Measurements from ENCODE around the gene MEIKIN.
"Not testable (repeated sequence)": the region's sequence is repeated elsewhere in the genome, so short reads cannot be mapped to it uniquely, and the experiment has no call there.

Gene MEIKIN

GRCh38 chr5:131796793-131797693 is 148.4 kb downstream of the MEIKIN start, which contains the start of gene FNIP1:
Gene FNIP1 (minus strand): TSS chr5:131797017. CDS start chr5:131796921, 96 bp downstream.
- DNase-seq, result peak; percentile 97

GRCh38 chr5:131795879-131796792 is 149.3 kb downstream of the MEIKIN start:
- DNase-seq, result no peak

DNA sequence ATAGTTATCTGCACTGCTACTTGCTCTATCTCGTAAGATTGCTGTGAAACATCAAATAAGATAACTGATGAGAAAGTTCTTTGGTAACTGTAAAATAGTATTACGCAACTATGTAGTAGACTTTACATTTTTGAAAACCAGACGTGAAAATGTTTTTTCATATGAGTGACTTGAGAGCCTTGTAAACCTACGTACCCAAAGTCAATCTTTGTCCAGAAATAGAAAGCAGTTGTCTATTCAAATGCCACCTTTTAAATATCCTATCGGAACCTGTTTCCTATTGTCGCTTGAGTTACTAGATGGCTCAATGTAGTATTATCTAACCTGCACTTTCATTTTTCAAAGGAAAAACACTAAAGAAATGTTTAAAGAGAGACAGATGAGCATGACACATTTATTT is 150.2 kb downstream of the MEIKIN start:
- DNase-seq, result no peak

DNA sequence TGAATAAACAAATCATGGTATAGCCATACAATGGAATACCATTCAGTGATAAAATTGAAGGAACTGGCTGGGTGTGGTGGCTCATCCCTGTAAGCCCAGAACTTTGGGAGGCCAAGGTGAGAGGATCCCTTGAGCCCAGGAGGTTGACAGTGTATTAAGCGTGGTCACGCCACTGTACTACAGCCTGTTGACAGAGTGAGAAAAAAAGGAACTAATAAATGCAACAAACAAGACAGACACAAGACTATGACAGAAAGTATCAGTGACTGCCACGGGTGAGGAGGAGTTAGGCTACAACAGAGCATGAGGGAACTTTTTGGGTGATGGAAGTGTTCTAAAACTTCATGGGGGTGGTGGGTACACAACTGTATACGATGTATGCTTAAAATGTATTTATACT is 150.9 kb downstream of the MEIKIN start:
- DNase-seq, result no peak

DNA sequence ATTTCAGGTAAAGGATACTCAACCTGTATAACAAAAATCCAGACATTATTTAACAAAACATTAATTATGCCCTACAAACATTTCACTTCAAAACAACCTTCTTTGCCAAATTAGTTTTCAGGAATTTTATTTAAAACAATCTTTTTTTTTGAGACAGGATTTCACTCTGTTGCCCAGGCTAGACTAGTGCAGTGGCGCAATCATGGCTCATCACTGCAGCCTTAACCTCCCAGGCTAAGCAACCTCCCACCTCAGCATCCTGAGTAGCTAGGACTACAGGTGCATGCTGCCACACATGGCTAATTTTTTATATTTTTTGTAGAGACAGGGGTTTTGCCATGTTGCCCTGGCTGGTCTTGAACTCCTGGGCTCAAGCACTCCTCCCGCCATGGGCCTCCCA is 152.6 kb downstream of the MEIKIN start:
- DNase-seq, result no peak

- no peak for DNase-seq
Observed at GRCh38 chr5:131791866-131792265, 153.6 kb downstream of the MEIKIN start.

GRCh38 chr5:131790550-131790949 is 154.9 kb downstream of the MEIKIN start:
- no peak for DNase-seq

DNA sequence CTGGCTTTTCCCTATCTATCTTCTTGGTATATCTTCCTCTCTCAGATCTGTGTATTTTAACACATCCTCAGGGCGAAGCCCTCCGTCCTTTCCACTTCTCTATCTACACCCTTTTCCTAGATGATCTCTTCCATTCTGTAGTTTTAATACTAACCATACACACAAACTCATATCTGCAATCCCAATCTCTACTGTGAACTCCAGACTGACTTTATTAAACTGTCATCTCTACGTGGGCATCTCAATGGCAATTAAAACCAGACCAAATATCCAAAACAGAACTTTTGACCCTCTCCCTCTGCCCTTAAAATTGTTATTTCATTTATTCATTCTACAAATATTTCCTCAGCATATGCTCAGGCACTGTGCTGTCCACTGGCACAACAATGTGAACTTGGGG is 155.7 kb downstream of the MEIKIN start:
- no peak for DNase-seq

DNA sequence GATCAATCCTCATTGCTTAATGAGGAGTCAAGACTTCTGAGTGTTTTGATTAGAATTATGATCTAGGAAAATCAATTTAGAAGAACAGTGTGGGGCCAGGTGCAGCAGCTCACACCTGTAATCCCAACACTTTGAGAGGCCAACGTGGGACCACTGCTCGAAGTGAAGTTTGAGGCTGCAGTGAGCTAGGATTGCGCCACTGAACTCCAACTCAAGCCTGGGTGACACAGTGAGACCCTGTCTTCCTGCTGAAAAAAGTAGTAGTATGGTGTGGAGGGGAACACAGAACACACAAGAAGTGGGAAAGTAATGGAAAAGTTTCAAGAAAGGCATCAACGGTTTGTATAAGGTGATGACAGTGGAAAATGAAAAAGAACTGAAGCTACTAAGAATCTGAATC is 157.7 kb downstream of the MEIKIN start:
- no peak for DNase-seq

DNA sequence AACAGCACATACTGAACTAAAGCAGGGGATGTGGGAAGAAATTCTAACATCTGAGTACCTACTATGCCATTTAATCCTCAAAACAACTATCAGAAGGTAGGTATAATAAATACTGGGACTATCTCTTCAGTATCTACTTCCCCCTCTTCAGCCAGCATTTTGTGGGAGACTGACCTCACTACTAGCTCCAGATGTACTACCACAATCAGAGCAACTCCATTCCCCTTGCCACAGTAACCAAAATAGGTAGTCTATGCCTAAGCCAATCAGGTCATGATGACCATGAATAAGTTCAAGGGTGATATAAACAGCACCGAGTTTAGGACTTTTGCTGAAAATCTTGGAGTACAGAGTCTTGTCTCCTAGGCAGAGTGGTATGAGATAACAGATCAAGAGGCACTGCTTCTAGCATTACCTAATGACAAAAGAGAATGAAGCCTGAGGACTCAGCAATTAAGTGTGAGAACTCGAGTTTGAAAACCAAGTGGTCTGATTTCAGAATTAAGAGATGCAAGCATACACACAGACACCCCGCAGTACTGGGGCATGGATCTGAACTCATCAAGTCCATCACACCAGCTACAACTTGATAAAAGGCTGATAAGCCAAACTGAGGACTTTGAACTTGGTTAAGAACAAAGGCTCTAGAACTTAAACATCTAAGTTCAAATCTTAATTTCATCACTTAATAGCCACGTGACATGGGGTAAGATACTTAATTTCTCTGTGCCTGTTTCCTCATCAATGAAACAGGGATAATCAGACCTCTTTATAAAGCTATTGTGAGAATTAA is 158.4 kb downstream of the MEIKIN start:
- no peak for DNase-seq

DNA sequence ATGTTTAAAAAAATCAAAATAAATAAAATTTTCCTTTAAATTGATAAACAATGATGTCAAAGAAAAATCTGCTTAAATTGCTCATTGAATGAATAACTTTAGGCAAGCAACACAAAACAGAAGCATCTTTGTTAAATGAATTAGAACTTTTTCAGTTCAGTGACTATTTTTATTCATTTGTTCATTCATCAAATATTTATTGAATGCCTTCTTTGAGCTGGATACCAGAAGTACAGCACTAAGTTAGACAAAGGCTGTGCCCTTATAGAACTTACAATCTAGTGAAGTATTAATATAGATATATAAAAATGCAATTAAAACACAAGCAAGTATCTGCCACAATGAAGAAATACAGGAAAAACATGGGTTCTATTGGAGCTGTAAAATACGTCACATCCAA is 159.4 kb downstream of the MEIKIN start:
- DNase-seq, result no peak

DNA sequence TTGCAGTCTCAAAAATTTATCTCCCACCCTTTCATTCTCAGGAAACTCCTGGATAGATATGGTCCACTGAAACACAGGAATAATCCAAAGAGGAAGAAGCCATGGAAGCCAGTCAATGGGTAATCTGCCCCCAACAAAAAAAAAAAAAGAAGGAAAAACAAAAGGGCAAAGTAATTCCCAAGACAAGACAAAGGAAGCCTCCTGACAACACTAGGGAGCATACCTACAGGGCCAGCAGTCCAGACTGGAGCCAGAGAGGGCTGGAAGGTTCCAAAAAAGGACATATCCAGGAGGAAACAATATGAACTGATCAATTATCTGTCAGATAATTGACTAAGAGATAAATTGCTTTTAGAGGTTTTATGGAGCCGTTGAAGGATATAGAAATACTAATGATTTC is 161.6 kb downstream of the MEIKIN start:
- DNase-seq, result no peak

DNA sequence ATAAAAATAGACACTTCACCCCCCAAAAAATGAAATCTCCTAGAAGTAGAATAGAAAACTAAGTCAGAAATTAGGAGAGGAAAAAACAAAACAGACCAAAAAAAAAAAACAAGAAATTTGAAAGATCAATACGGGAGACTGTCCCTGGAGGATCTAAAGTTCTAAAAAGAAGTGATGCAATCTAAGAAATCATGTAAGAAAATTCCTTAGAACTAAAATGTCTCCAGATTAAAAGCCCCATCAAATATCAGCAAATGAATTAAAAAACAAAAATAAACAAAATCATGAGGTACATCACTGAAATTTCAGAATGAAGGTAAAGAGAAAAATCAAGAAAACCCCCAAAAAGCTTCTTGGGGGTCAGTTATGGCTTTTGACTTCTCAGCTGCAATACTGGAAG is 162.1 kb downstream of the MEIKIN start:
- DNase-seq, result no peak

- no peak for DNase-seq
Observed at GRCh38 chr5:131782717-131783116, 162.7 kb downstream of the MEIKIN start.

- not testable (repeated sequence) for DNase-seq
Observed at GRCh38 chr5:131778141-131778540, 167.3 kb downstream of the MEIKIN start.

DNA sequence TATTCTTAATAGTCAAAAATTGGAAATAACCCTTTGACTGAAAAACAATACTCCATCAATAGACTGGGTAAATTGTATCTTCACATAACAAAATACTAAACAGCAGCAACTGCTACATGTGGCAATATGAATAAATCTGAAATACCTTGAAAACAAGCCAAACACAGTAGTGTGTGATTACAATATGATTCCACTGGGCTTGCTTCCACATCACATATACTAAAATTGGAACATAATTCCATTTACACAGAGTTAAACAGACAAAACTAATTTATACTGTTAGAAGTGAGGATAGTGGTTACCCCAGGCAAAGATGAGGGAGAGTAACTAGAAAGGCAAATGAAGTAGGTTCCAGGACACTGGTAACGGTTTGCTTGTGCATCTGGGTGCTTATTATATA is 169.0 kb downstream of the MEIKIN start:
- DNase-seq, result no peak

DNA sequence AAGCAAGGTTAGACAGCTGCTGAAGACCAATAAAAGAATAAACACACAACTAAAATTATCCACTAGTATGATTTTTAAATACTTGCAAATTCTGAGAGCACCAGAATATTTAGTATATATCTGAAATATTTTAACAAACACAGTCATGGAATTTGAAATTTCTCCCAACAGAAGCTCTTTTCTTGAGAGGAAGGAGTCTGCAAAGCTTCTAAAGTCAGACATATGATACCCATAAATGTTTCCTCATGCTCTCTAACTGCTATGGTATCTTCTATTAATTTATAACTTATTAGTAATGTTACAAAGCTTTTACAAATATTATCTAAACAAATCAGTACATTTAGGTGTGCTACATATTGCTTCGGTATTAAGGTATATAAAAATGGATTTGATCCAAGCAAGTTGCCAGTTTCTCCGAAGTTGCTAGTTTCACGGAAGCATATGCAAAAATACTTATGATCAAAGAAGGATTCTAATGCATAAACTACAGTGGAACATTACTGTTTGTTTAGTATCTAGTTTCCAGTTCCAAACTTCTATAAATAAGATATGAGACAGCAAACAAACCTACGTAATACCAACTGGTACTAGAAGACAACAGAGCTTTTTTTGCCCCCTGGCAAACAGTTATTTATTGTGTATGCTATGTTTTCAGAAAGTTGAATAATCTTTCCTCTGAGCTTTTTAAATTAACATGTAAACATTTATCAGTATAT is 170.7 kb downstream of the MEIKIN start:
- DNase-seq, result no peak

DNA sequence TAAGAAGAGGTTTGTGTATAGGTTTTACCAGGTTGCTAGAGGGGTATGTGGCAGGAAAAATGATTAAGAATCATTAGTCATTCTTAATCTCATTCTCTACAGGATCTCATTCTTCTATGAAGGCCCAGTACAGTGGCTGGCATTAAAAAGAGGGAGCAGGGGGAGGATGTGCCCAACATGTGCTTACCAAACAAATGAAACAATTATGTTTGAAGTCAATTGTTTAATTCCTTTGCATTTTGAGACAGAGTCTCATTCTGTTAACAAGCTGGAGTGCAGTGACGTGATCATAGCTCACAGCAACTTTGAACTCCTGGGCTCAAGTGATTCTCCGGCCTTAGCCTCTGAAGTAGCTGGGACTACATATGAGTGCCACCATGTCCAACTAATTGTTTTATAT is 171.7 kb downstream of the MEIKIN start:
- no peak for DNase-seq

- no peak for DNase-seq
Observed at GRCh38 chr5:131771692-131772091, 173.8 kb downstream of the MEIKIN start.

- DNase-seq, result no peak
Observed at GRCh38 chr5:131769961-131770360, 175.5 kb downstream of the MEIKIN start.

DNA sequence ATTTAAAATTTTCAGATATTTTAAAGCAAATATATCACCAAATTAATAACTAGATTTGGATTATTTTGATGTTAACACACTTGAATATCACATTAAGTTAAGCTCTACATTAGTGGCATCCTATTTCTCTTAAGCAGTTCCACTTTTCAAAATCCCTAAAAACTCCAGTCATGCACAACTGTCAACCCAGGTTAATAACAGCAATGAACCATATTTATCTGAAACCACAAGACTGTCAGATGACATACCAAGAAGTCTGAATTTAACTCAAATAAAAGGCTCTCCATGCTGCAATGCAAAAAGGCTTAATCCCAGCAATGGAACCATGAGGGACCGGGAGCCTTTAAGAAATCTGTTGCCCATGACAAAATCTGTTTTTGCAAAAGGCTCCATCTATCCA is 176.1 kb downstream of the MEIKIN start:
- DNase-seq, result no peak

DNA sequence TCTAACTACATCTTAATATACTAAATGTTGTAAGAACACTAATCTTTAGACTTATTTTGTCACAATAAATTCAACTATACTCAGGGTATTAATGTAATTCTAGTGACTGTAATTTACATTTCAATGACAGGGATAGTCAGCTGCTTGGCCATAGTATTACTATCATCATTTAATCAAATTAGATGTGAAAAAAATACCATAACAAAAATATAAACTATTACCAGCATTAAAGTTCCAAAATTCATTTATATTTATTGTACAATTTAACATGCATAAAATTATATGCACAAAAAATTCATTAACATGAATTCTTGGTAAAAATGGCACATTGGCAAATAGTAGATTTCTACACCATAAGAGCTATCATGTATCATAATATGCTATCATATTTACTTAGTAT is 177.6 kb downstream of the MEIKIN start:
- no peak for DNase-seq
